HFFc6 (cell line): ENCODE results near the gene ST6GALNAC5. TPM values are rescaled to one million over a fixed set of nuclear protein-coding genes. Genes with fewer than 3 reads are reported as not detected.

ENCODE experiments used
- DNase-seq: peaks from one replicate; pipeline ENCODE4 v3.0.0-alpha.2; 2018
- H3K27ac Mint-ChIP-seq: 2 replicates; pipeline ENCODE4 v1.8.0; 2020; ENCODE audit warnings: mild to moderate bottlenecking, mixed read lengths
- H3K27me3 Mint-ChIP-seq: 2 replicates; pipeline ENCODE4 v1.8.0; 2021; ENCODE audit warnings: mild to moderate bottlenecking, moderate library complexity, mixed read lengths; ENCODE audit not compliant: insufficient read depth
- H3K36me3 Mint-ChIP-seq: 2 replicates; pipeline ENCODE4 v1.8.0; 2021; ENCODE audit warnings: low read depth, mixed read lengths
- H3K4me1 Mint-ChIP-seq: 2 replicates; pipeline ENCODE4 v1.8.0; 2020; ENCODE audit warnings: low read depth, mixed read lengths
- H3K4me3 Mint-ChIP-seq: 2 replicates; pipeline ENCODE4 v1.8.0; 2020; ENCODE audit warnings: mild to moderate bottlenecking, moderate library complexity, mixed read lengths
- H3K9me3 Mint-ChIP-seq: 2 replicates; pipeline ENCODE4 v1.8.0; 2020; ENCODE audit warnings: mild to moderate bottlenecking, mixed read lengths
- CTCF ChIP-seq: fragments of 200-600 bp; sonication (generic); IDR thresholded peaks from 2 replicates; pipeline ENCODE4 v1.5.0; 2021; ENCODE audit warnings: antibody characterized with exemption, mild to moderate bottlenecking
- total RNA-seq, 6 experiments: library from RNA; stranded (reverse); fragmentation: NEBNext Ultra II Directional; extraction: Animal tissue kit (Norgen Biotek cat#: 25700); gene quantifications; 2 replicates in 1 of 6; 3 replicates in 5 of 6; pipeline ENCODE4 v1.2.3, GENCODE V29; 2021

ST6GALNAC5 gene
- total RNA-seq, 6 experiments from 2014 or later, result 1.3 to 3.0 (median 2.1) TPM; not detected in 2

- no peak for DNase-seq
- Mint-ChIP-seq H3K9me3 (no peaks in the 10 kb centered on the region), H3K4me3 (no peak overlapping the region), H3K27ac (no peak overlapping the region), H3K4me1 (no peaks in the 10 kb centered on the region), H3K27me3 (peaks cover 12% of the 10 kb centered on the region), H3K36me3 (no peaks in the 10 kb centered on the region)
- TF ChIP-seq CTCF, result no peak
These were observed 151.5 kb downstream of the ST6GALNAC5 start for GRCh38 chr1:77018761-77019160.

DNA sequence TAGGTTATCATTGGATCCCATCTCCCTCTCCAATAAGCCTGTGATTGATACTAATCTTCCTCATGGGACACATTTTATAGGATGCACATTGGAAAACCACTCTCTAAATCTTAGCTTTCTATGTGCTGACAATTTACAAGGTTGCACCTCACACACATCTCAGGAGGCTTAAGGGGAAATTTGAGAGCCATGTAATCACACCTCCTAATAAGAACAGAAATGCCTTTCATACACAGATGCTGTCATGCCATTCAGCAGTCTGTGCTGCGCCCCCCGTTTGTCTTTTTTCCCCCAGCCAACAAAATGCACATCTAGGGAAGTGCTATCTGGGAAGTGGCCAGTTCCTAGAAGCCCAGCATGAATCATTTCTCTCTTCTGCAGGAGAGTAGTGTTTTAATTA is 154.5 kb downstream of the ST6GALNAC5 start:
- Mint-ChIP-seq H3K4me3 (no peak overlapping the region), H3K27ac (no peak overlapping the region), H3K27me3 (peaks cover 16% of the 10 kb centered on the region), H3K36me3 (no peaks in the 10 kb centered on the region), H3K9me3 (no peaks in the 10 kb centered on the region), H3K4me1 (no peaks in the 10 kb centered on the region)
- DNase-seq, result no peak
- TF ChIP-seq CTCF, result no peak

- Mint-ChIP-seq H3K4me3 (no peak overlapping the region), H3K9me3 (no peaks in the 10 kb centered on the region), H3K4me1 (no peaks in the 10 kb centered on the region)
These were observed 157.2 kb downstream of the ST6GALNAC5 start for GRCh38 chr1:77024500-77024899.

GRCh38 chr1:77025599-77025998 is 158.3 kb downstream of the ST6GALNAC5 start:
- Mint-ChIP-seq H3K27ac (no peak overlapping the region), H3K9me3 (no peaks in the 10 kb centered on the region), H3K27me3 (peaks cover 25% of the 10 kb centered on the region), H3K4me1 (0 out of 2 replicates have a peak, but pooled peaks cover under 1% of the 10 kb centered on the region), H3K36me3 (no peaks in the 10 kb centered on the region), H3K4me3 (no peak overlapping the region)
- no peak for DNase-seq
- TF ChIP-seq CTCF, result no peak

More at GRCh38 chr1:77024500-77024899, 157.2 kb downstream of the ST6GALNAC5 start:
- peaks cover 29% of the 10 kb centered on the region for H3K27me3 Mint-ChIP-seq
- no peak for DNase-seq
- TF ChIP-seq CTCF, result no peak
- H3K27ac Mint-ChIP-seq, result no peak overlapping the region
- no peaks in the 10 kb centered on the region for H3K36me3 Mint-ChIP-seq

- peaks cover 23% of the 10 kb centered on the region for H3K27me3 Mint-ChIP-seq
- TF ChIP-seq CTCF, result no peak
- no peak overlapping the region for H3K4me3 Mint-ChIP-seq
- H3K36me3 Mint-ChIP-seq, result no peaks in the 10 kb centered on the region
- no peaks in the 10 kb centered on the region for H3K9me3 Mint-ChIP-seq
- peaks cover 6% of the 10 kb centered on the region for H3K4me1 Mint-ChIP-seq
- no peak for DNase-seq
- no peak overlapping the region for H3K27ac Mint-ChIP-seq
These were observed 158.9 kb downstream of the ST6GALNAC5 start for GRCh38 chr1:77026135-77026534.

DNA sequence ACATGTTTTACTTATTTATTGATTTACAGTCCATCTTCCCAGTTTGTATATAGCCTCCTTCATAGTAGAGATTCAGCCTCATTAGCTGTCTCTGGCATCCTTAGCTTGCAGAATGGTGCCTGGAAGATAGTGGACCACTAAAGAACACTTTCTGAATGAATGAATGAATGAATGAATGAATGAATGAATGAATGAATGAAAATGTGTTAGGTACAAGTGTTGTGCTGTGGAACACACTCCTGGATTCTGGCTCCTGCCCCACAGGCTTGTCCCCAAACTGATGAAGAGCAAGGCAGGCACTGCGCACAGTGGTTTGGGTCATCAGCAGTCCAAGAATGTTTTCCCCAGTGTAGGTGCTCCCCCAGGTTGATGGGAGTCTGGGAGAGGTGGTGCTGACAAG is 159.4 kb downstream of the ST6GALNAC5 start:
- Mint-ChIP-seq H3K4me3 (no peak overlapping the region), H3K27me3 (peaks cover 23% of the 10 kb centered on the region), H3K36me3 (no peaks in the 10 kb centered on the region), H3K4me1 (peaks cover 11% of the 10 kb centered on the region), H3K9me3 (no peaks in the 10 kb centered on the region), H3K27ac (no peak overlapping the region)
- TF ChIP-seq CTCF, result no peak
- no peak for DNase-seq
